ENCODE results near the gene SIL1.
"Not testable (repeated sequence)": the region's sequence is repeated elsewhere in the genome, so short reads cannot be mapped to it uniquely, and the experiment has no call there.

The SIL1 gene

DNA sequence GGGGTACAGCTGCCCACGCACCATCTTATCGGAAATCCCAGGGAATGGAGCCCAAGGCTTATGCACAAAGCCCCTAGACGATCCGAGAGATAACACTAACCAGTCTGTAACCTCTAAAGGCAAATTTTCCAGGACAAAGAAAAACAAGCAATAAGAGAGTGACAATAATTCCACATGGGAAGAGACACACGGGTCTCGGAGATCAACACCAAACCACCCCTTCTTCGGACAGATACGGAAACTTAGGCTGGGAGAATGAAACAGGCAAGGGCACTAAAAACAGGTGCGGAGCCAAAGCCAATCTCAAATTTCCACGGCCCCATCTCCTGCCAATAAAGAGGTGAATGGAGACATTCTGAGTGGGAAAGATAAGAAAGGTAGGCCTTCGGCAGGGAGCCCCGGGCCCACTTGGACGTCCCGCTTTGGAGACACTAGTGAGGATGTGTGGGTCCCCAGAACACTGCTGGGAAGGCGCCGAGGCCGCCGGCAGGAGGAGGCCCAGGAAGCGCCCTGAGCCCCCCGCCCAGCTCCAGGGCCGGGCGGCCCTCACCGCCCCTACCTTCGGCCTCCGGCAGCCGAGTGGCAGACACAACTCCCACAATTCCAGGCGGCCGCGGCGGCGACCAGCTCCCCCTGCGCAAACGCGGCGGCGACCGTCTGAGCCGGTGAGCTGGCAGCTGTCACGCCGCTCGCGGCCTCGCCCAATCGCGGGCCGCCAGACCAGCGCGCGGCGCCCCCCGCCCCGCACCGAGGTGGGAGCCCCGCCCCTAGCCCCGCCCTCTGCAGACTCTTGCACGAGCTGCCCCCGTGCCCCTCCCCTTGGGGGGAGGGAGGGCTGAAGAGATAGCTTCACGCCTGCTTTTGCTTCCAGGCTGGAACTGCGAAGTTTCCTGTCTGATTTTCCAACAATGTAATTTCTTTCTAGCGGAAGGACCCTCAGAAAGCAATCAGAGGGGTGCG lies at the start of gene SIL1:
SIL1 (minus strand) TSS at position 659 of the 960 bp plus-strand sequence. CDS start 70,525 bp downstream, outside the sequence.
- peak; percentile 95 for DNase-seq (ENCODE audit: low spot score)

DNA sequence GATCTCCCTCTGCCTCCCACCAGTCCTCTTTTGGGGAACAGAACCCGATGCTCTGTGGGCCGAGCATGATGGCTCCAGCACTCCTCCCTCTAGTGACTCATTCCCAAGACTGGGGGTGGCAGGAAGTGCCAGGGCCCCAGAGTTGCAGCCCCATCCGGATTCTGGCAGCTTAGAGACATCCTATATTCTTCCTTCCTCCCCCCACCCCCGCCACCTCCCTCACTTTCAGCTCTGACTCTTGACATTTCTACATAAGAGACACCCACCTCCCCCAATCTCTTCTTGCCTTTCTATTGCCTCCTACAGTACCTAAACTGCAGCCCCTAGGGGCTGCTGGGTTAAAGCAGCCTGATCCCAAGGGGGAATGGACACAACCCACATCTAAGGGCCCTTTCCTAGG lies 48.2 kb upstream of the SIL1 start:
- DNase-seq (ENCODE audit: low spot score): peak; percentile 87

DNA sequence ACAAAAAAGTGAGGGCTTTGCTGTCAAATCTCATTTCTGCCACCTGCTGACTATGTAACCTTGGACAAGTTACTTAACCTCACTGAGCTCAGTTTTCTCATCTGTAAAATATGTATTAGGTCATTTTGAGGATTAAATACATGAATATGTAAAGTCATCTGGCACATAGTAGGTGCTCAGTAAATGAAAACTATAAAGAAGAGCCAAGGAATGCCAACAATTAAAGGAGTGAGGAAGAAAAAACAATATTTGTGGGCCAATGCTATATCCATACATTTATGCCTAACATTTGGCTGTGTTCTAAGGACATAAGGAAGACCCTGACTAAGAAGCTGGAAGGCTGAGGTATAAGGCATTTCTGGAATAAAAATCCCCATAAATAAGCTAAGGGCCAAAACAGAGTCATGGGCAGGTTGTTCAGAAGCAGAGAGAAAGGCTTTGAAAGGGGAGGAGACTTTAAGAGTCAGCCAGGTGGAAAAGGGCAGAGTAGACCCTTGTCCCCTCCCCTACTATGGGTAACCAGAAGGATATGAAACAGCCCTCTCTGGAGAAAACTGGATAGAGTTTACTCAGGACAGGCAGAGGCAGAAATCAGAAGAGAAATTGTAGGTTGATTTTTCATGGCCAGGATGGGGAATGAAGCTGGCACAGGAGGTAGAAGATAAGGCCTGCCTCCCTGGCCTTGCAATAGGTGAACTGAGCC lies 47.6 kb upstream of the SIL1 start:
- peak; percentile 42 for DNase-seq (ENCODE audit: low spot score)

DNA sequence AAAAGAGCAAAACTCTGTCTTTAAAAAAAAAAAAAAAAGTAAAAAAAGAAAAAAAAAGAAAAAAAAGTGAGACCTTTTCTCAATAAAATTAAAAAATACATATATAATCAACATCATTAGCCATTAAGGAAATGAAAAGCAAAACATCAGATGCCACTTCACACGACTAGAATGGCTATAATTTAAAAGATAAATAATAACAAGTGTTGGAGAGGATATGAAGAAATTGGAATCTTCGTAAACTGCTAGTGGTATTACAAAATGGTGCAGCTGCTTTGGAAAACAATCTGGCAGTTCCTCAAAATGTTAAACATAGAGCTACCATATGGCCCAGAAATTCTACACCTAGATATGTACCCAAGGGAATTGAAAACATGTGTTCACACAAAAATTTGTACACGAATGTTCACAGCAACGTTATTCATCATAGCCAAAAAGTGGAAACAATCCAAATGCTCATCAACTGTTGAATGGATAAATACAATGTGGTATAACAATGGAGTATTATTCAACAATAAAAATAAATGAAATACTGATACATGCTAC lies 45.3 kb upstream of the SIL1 start:
- no peak for DNase-seq (ENCODE audit: low spot score)

DNA sequence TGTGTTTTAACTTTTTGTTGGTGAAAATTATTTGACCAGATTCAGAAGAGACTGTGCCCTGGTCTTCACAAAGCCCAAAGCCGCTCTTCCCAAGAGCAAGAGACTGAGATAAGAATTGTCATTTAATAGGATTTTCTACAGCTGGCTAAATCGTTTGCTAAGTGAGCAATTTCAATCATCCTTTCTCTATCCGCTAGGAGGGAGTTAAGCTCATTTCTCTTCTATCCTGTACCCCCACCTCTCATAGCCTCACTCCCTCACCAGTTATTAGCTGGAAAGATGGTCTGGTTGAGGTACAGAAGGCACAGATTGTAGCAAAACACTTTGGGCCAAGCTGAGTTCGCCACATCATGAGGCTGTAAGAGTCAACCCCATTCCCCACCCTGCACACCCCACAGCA lies 43.0 kb upstream of the SIL1 start:
- no peak for DNase-seq (ENCODE audit: low spot score)

DNA sequence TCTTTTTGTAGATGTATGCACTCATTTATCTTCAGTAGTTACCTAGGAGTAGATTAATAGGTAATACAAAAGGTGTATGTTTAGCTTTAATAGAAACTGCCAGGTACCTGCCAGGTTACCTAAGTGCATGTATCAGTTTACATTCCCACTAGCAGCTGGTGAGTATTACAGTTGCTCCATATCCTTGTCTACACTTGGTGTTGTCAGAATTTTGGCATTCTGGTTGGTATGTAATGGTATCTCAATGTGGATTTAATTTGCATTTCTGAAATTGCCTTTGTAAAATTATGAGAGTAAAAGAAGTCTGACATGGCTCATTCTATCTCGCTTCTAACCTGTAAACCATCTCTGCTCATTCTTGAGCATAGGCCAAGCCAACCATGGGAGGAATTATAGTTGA lies 38.3 kb upstream of the SIL1 start:
- no peak for DNase-seq (ENCODE audit: low spot score)

DNA sequence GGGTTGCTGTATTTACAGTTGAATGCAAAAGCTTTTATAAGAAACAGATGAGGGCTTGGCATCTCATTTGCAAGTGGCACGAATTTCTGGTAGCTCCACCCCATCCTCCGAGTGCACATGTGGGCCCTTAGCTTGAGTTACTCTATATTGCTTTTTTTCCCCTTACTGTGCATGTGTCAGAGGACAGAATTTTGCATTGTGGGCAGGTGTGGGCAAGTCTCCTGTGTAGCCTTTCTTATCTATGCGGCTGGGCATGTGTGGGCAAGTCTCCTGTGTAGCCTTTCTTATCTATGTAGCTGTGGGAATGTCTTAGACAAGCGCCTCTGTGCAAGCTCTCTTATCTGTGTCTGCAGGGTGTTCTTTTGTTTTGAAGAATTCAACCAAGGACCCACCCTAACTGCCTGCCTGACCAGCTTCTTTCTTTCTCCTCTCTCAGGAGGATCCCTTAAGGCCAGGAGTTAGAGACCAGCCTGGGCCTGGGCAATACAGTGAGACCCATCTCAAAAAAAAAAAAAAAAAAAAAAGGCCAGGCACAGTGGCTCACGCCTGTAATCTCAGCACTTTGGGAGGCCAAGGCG lies 34.1 kb upstream of the SIL1 start:
- DNase-seq (ENCODE audit: low spot score): no peak

DNA sequence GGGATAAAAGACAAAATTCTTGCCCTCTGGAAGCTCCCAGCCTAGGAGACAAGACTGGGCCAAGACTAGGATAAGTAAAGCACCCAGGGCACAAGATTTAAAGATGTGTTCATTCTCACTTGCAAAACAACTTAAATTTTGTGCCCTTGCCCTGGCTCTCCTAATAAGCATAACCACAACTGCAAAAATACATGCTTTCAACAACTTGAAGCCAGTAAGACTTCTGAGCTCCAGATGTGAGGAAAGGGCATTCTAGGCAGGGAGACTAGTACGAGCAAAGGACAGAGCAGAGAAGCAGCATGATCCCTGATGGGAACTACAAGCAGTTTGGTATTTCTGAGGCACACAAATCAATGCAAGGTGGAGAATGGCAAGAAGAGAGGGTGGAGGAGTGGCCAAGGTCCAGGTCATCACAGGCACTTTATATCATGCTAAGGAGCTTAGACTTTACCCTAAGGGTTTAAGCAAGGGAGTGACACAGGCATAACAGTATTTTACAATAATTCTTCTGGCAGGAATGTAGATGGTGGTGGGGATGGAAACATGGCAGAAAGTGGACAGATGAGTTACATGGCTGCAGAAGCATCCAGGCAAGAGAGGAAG lies 30.1 kb upstream of the SIL1 start:
- DNase-seq (ENCODE audit: low spot score): no peak

DNA sequence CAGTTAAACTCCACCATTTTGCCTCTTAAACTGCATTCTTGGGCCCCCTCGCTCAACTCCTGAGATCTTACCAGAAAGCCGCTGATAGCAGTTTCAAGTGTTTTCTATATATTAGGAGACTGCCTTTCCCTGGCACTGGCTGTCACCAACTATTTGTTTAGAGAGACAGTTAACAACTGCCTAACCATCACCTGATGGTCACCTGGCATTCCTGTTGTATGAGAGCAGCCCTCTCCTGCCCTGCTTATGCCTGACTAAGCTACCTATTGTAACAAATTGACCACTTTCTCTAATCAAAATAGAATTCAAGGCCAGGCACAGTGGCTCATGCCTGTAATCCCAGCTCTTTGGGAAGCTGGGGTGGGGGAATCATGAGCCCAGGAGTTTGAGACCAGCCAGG lies 28.0 kb upstream of the SIL1 start:
- no peak for DNase-seq (ENCODE audit: low spot score)

DNA sequence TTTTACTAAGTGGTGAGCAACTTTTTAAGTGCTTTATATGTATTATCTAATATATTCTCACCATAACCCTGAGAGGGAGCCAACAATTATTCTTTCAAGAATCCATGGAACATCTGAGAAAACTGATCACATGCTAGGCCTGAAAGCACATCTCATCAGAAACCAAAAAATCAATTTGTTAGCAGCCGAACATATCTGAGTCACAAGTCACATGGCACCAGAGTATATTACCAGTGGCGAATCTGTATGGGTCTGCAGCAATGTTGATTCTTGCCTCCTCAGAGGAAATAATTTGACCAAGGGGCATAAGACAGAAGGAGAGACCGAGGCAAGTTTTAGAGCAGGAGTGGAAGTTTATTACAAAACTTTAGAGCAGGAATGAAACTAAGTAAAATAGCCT lies 25.3 kb upstream of the SIL1 start:
- DNase-seq (ENCODE audit: low spot score): no peak

DNA sequence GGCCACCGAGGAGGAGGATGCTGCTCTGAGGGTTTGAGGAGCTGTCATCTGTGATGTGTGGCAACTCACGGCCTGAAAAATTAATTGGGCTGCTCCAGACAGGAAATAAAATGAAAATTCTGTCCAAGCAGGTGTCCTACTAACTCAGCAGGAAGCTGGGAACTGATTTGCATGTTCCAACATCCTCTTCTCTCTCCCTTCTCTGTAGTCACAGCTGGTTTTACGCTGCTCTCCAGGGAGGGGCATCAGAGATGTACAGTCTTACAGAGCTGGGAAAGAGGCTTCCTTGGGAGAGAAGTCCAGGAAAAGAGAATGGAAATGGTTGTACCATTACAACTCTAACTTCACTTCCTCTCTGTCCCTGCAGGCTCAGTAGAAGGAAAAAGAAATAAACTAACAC lies 24.2 kb upstream of the SIL1 start:
- no peak for DNase-seq (ENCODE audit: low spot score)

DNA sequence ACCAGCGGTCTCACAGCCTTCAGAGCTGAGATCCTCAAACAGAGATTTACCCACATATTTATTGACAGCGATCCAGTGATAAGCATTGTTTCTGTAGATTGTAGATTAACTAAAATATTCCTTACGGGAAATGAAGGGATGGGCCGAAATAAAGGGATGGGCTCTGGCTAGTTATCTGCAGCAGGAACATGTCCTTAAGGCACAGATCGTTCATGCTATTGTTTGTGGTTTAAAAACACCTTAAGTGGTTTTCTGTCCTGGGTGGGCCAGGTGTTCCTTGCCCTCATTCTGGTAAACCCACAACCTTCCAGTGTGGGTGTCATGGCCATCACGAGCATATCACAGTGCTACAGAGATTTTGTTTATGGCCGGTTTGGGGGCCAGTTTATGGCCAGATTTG lies 19.9 kb upstream of the SIL1 start:
- DNase-seq (ENCODE audit: low spot score): not testable (repeated sequence)

DNA sequence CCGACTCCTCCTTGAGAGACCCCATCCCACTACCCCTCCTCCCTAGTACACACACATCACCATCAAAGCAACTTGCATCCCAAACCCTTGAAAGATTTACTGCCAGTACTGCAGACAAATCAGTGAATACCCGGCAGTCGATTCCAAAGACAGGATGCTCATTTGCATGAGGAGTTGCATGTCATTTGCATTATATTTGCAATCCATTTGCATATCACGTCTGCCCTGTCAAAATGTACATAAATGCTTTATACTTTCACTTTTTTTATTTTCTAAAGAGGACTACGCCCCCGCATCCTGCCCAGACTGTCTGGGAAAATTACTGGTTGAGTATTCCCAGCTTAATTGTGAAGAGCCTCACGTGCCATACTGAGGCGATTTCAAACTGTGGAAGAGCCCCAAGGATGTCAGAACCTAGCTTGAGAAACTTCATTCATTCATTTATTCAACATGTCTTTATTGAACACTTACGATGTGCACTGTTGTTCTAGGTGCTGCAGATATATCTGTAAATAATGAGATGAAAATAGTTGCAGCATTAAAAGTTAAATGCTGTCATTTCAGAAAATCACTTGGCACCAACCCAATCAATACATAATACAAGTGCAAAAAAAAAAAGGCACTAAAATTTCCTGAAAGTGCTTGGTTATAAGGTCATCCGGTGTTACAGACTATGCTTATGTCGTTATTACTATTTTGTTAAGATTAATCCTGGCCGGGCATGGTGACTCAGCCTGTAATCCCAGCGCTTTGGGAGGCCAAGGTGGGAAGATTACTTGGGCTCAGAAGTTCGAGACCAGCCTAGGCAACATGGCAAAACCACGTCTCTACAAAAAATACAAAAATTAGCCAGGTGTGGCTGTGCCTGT lies 17.2 kb upstream of the SIL1 start:
- no peak for DNase-seq (ENCODE audit: low spot score)

DNA sequence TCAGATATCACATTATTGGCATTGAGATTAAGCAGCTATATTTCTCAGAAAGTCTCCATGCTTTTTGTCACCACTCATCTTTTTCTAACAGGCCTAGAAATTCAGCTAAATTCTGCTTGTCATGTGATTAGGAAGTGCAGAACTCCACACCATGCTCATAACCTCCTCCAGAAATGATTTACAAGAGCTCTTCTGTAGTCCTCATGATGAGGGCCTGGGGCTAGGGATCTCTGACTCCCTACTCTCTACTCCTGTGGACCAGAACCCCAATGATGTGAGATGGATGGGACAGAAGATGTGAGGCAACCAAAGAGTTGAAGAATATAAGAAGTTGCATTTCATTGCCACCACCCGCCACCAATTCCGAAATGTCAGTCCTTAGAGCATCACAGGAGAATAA lies 16.5 kb upstream of the SIL1 start:
- DNase-seq (ENCODE audit: low spot score): no peak

DNA sequence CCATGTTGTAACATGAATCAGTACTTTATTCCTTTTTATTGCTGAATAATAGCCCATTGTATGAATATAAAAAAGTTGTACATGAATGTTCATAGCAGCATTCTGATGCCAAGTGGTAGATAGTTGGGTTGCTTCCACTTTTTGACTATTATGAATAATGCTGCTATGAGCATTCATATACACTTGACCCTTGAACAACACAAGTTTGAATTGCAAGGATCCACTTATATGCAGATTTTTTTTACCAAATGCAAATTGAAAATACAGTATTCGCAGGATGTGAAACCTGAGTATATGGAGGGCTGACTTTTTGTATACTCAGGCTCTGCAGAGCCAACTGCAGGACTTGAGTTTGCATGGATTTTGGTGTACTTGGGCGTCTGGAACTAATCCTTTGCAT lies 14.7 kb upstream of the SIL1 start:
- no peak for DNase-seq (ENCODE audit: low spot score)

DNA sequence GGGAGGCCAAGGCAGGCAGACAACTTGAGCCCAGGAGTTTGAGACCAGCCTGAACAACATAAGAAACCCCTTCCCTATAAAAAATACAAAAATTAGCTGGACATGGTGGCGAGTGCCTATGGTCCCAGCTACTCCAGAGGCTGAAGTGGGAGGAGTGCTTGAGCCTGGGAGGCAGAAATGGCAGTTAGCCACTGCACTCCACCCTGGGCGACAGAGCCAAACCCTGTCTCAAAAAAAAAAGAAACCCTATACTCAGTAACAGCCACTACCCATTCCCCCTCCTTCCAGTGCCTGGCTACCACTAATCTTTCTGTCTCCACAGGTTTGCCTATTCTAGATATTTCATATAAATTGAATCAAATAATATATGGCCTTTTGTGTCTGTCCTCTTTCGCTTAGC lies 14.3 kb upstream of the SIL1 start:
- DNase-seq (ENCODE audit: low spot score): no peak

DNA sequence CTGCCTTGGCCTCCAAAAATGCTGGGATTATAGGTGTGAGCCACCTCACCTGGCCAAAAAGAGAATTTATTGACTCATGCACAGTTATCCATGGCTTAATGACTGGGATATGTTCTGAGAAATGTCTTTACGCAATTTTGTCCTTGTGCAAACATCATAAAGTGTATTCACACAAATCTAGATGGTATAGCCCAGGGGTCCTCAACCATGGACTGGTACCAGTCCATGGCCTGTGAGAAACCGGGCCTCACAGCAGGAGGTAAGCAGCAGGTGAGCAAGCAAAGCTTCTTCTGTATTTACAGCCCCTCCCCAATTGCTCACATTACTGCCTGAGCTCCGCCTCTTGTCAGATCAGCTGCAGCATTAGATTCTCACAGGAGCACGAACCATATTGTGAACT lies 12.4 kb upstream of the SIL1 start:
- no peak for DNase-seq (ENCODE audit: low spot score)

DNA sequence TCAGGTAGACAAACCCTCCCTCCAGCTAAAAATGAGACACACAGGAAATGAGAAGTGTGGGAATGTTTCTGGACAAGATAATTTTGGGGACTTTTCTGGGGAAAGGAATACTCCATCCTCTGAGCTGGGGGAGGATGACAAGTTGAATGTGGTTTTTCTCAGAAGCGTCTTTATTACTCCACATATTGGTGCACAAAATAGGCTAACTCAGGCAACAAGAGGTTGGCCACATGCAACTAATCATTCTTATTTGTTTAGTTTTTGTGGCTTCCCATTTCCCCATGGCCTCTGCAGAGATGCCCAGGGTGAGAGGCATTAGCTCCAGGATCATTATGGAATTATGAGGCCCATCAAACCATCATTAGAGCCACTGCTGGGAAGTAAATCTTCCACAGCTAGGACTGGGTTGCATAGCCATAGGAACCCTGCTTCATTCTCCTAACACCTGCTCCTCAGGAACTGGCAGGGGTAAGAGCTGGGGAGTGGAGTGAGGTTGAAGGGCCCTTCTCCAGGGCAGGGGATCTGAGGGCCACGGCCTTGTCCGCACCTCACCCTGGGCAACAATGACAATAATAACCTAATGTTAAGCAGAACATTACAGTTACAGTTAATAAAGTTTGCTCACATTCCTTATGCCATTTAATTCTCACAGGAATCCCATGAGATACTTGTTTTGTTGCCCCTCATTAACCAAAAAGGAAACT lies 9.3 kb upstream of the SIL1 start:
- DNase-seq (ENCODE audit: low spot score): no peak

DNA sequence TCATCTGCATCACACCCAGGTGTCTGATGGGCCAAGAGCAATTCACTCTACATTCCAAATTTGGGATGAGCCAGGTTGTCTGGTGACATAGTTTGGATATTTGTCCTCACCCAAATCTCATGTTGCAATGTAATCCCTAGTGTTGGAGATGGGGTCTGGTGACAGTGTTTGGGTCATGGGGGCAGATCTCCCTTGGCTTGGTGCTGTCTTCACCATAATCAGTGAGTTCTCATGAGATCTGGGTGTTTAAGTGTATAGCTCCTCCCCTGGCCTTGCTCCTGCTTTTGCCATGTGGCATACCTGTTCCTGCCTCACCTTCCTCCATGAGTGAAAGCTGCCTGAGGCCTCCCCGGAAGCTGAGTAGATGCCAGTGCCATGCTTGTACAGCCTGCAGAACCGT lies 7.4 kb upstream of the SIL1 start:
- DNase-seq (ENCODE audit: low spot score): no peak

DNA sequence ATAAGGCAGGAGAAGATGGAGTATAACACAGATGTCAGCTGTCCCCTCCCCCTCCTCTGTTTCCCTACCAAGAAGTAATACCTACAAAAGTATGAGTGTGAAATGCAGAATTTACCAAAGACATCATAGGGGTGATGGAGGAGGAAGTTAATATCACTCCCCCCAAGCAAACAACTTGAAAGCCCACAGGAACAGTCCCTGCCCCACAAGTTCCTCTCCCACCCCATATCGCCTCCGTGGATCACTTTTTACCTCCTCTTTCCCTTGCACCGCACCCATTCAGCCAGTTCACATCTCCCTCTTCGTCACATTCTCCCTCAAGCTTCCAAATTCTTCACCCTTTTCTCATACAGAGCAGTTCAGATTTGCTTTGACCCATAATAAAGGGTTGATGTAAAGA lies 7.0 kb upstream of the SIL1 start:
- no peak for DNase-seq (ENCODE audit: low spot score)

DNA sequence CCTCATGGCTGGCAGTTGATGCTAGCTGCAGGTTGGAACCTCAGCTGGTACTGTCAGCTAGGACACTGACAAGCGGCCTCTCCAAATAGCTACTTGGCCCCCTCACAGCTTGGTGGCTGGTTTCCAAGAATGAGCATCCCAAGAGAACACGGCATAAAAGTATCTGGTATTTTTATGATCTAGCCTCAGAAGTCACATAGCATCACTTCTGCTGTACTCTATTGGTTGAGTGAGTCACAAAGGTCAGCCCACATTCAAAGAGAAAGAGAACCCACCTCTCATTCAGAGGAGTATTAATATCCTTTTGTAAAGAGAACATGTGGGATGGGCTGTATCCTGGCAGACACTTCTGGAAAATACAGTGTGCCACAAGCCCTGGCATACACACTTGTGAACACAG lies 6.0 kb upstream of the SIL1 start:
- no peak for DNase-seq (ENCODE audit: low spot score)

Measured in RKO (cell line).